T follicular helper cell (primary cell): ENCODE results near the gene UBE2E1.
"Not testable (repeated sequence)": the region's sequence is repeated elsewhere in the genome, so short reads cannot be mapped to it uniquely, and the experiment has no call there.

ENCODE experiments used
- DNase-seq: peaks from one replicate; pipeline ENCODE4 v3.0.0-alpha.2; 2020; ENCODE audit warnings: low read depth

Gene UBE2E1

GRCh38 chr3:23916886-23917678, 111.3 kb downstream of the UBE2E1 start, which contains the start of the genes NKIRAS1 and RPL15:
TSS of gene NKIRAS1 (minus strand) at chr3:23916990. CDS start at chr3:23910904, 6,086 bp downstream.
TSS of gene RPL15 (plus strand) at chr3:23917132. CDS start at chr3:23917860, 728 bp downstream.
- peak; percentile 96 for DNase-seq

- DNase-seq: not testable (repeated sequence)
Measured at GRCh38 chr3:23917679-23918303, 112.0 kb downstream of the UBE2E1 start.

GRCh38 chr3:23918331-23918730, 112.6 kb downstream of the UBE2E1 start:
- not testable (repeated sequence) for DNase-seq

GRCh38 chr3:23919628-23920027, 113.9 kb downstream of the UBE2E1 start:
- no peak for DNase-seq

- DNase-seq: no peak
Measured at GRCh38 chr3:23920151-23920655, 114.4 kb downstream of the UBE2E1 start.

GRCh38 chr3:23921052-23921511, 115.3 kb downstream of the UBE2E1 start:
- no peak for DNase-seq

GRCh38 chr3:23923786-23924185, 118.0 kb downstream of the UBE2E1 start:
- no peak for DNase-seq

GRCh38 chr3:23926246-23926645, 120.5 kb downstream of the UBE2E1 start:
- DNase-seq: no peak

GRCh38 chr3:23926736-23927135, 121.0 kb downstream of the UBE2E1 start:
- no peak for DNase-seq

GRCh38 chr3:23928524-23928923, 122.8 kb downstream of the UBE2E1 start:
- DNase-seq: no peak

- no peak for DNase-seq
Measured at GRCh38 chr3:23931597-23931996, 125.8 kb downstream of the UBE2E1 start.

- no peak for DNase-seq
Measured at GRCh38 chr3:23932571-23932970, 126.8 kb downstream of the UBE2E1 start.

- DNase-seq: no peak
Measured at GRCh38 chr3:23934253-23934652, 128.5 kb downstream of the UBE2E1 start.

- no peak for DNase-seq
Measured at GRCh38 chr3:23937296-23937695, 131.5 kb downstream of the UBE2E1 start.

GRCh38 chr3:23938688-23939087, 132.9 kb downstream of the UBE2E1 start:
- DNase-seq: no peak

- no peak for DNase-seq
Measured at GRCh38 chr3:23940775-23941174, 135.0 kb downstream of the UBE2E1 start.
